Measurements from ENCODE around the gene RGS13. TPM values are rescaled to one million over a fixed set of nuclear protein-coding genes. Genes with fewer than 3 reads are reported as not detected.
A peak's percentile ranks its signal among the peaks of the same experiment; 100 is the strongest.
"Not testable (repeated sequence)": the region's sequence is repeated elsewhere in the genome, so short reads cannot be mapped to it uniquely, and the experiment has no call there.

RGS13 gene
- total RNA-seq, 1 experiment from 2014 or later, result not detected

DNA sequence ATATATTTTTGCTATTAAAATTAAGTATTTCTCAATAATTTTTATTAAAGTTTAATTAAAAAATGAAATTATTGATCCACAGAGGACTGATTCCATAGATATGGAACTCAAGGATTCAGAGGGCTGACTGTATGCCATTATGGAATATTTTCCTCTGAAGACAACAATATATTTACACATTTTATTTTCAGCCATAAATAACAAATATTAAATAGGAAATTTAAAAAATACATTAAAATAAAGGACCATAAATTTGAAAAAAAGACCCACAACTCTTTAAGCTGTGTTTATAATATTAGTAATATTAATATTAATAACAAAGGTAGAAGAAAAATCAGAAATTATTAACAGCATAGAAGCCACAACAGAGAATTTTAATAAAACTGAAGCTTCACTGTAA is 18.2 kb downstream of the RGS13 start:
- in situ Hi-C loops (cut with HindIII; ENCODE audit: low pct_unique_long_range_greater_than_20kb, low sequenced_read_pairs), result no loop called here

DNA sequence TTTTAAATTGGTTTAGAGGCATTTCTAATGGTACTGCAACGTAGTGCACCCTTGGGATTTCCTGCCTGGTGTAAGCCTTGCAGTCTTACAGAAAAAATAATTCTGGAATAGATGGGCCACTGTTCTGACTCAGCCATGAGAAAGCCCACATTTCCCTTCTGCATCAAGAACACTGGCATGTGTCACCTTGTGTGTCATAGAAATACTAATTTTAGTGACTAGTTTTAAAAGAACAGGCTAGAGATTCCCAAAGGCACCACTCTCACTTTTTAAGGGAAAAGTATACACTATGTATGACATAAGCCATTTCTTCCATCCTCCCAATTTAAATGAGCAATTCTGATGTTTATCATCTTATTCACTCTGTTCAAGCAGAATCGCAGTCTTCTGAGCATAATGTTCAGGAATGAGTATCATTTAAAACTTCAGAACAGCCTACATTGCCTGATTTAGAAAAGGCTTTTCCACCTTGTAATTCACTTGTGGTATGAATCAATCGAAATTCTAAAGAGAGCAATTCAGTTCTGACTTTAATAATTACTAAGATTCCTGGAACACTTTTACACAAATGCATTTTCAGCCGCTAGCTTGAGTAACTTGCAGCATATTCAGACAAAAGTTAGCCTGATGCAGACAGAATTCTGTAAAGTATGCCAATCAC is 18.8 kb downstream of the RGS13 start:
- DNase-seq (ENCODE audit: low read depth, low spot score), result no peak
- in situ Hi-C loops (cut with HindIII; ENCODE audit: low pct_unique_long_range_greater_than_20kb, low sequenced_read_pairs), result no loop called here

More for the DNA sequence above, 18.2 kb downstream of the RGS13 start:
- DNase-seq (ENCODE audit: low read depth, low spot score), result no peak

DNA sequence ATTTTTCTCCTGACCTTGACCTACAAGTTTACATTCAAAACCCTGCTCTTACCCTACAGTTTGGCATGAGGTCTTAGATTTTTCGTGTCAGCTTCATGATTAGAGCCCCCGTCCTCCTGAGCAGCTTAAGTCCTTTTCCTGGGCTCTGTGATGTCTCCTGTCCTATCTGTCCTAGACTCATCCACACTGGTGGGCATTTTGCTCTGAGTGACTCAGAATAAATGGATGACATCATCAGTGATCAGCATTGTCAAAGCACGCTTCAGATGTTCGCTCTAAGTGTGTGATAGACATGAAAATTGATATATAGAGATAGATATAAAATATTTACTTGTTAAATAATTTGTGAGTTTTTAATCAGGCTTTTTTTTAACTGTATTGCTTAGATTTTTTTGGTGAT is 21.8 kb downstream of the RGS13 start:
- no peak for DNase-seq (ENCODE audit: low read depth, low spot score)
- in situ Hi-C loops (cut with HindIII; ENCODE audit: low pct_unique_long_range_greater_than_20kb, low sequenced_read_pairs), result no loop called here

DNA sequence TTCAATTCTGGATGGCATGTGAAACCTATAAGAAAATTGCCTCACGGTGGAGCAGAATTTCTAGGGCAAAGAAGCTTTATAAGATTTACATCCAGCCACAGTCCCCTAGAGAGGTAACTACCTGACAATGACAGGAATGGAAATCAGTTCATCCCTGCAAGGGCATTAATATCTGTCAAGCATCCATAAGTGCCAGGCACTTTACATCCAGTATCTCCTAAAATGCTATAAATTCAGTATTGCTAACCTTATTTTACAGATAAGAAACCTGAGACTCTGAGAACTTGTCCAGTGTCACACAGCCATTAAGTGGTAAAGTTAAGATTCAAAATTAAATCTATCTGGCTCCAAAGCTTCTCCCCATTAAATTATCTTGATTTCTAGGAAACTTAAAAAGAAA is 22.3 kb downstream of the RGS13 start:
- no peak for DNase-seq (ENCODE audit: low read depth, low spot score)
- in situ Hi-C loops (cut with HindIII; ENCODE audit: low pct_unique_long_range_greater_than_20kb, low sequenced_read_pairs), result no loop called here

DNA sequence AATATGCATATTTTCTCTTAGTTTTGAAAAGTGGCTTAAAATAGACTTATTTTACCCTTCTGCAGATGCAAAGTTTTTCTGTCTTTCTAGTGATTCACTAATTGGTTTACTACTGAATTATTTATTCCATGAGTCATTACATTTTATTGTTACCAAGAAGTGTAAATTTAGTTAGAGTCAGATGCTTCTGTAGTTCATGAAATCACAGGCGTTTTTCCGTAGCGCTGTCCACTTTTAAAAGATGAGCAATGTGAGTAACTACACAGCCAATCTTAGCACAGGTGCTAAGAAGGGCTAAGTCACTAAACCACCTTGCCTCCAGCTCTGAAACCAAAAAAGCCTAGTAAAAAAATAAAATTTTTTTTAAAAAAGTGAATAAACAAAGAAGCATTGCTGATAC is 24.7 kb downstream of the RGS13 start:
- no peak for DNase-seq (ENCODE audit: low read depth, low spot score)
- in situ Hi-C loops (cut with HindIII; ENCODE audit: low pct_unique_long_range_greater_than_20kb, low sequenced_read_pairs), result no loop called here

DNA sequence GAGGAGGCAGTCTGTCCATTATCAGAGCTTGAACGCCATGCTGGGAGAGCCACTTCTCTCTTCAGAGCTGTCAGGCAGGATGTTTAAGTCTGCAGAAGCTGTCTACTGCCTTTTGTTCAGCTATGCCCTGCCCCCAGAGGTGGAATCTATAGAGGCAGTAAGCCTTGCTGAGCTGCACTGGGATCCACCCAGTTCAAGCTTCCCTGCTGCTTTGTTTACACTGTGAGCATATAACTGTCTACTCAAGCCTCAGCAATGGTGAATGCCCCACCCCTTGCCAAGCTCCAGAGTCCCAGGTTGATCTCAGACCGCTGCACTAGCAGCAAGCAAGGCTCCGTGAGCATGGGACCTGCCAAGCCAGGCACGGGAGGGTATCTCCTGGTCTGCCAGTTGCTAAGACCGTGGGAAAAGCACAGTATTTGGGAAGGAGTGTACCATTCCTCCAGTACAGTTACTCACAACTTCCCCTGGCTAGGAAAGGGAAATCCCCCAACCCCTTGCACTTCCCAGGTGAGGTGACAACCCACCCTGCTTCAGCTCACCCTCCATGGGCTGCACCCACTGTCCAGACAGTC is 32.5 kb downstream of the RGS13 start:
- no peak for DNase-seq (ENCODE audit: low read depth, low spot score)
- in situ Hi-C loops (cut with HindIII; ENCODE audit: low pct_unique_long_range_greater_than_20kb, low sequenced_read_pairs), result no loop called here

- in situ Hi-C loops (cut with HindIII; ENCODE audit: low pct_unique_long_range_greater_than_20kb, low sequenced_read_pairs), result no loop called here
- DNase-seq (ENCODE audit: low read depth, low spot score), result no peak
Measured at GRCh38 chr1:192669174-192669573, 33.2 kb downstream of the RGS13 start.

GRCh38 chr1:192675716-192676115 is 39.8 kb downstream of the RGS13 start:
- DNase-seq (ENCODE audit: low read depth, low spot score), result no peak
- in situ Hi-C loops (cut with HindIII; ENCODE audit: low pct_unique_long_range_greater_than_20kb, low sequenced_read_pairs), result no loop called here

DNA sequence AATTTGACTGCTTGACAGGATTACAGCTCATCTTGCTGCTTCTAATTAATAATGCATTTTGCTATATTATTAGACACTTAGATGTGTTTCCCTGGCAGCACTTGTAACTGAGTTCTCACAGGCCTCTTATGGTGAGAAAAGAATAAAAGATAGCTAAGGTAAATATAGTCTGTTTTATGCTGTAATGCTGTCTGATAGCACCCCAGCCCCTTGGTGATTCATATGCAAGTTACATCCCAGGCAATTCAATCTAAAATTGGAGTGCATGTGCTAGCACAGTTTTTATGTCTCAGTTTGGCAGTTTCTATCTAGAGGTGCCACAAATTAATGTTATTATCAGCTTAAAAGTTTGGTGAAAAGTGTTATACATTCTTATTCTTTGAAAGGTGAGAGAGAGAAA is 42.2 kb downstream of the RGS13 start:
- no peak for DNase-seq (ENCODE audit: low read depth, low spot score)
- in situ Hi-C loops (cut with HindIII; ENCODE audit: low pct_unique_long_range_greater_than_20kb, low sequenced_read_pairs), result no loop called here

- DNase-seq (ENCODE audit: low read depth, low spot score), result no peak
- in situ Hi-C loops (cut with HindIII; ENCODE audit: low pct_unique_long_range_greater_than_20kb, low sequenced_read_pairs), result no loop called here
Measured at GRCh38 chr1:192682335-192682734, 46.4 kb downstream of the RGS13 start.

DNA sequence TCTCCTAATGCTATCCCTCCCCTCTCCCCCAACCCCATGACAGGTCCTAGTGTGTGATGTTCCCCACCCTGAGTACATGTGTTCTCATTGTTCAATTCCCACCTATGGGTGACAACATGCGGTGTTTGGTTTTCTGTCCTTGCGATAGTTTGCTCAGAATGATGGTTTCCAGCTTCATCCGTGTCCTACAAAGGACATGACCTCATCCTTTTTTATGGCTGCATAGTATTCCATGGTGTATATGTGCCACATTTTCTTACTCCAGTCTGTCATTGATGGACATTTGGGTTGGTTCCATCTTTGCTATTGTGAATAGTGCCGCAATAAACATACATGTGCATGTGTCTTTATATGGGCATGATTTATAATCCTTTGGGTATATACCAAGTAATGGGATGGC is 47.1 kb downstream of the RGS13 start:
- in situ Hi-C loops (cut with HindIII; ENCODE audit: low pct_unique_long_range_greater_than_20kb, low sequenced_read_pairs); DNase-seq (ENCODE audit: low read depth, low spot score): not testable (repeated sequence)

GRCh38 chr1:192689459-192689858 is 53.5 kb downstream of the RGS13 start:
- in situ Hi-C loops (cut with HindIII; ENCODE audit: low pct_unique_long_range_greater_than_20kb, low sequenced_read_pairs), result no loop called here
- no peak for DNase-seq (ENCODE audit: low read depth, low spot score)

GRCh38 chr1:192691041-192691440 is 55.1 kb downstream of the RGS13 start:
- no peak for DNase-seq (ENCODE audit: low read depth, low spot score)
- in situ Hi-C loops (cut with HindIII; ENCODE audit: low pct_unique_long_range_greater_than_20kb, low sequenced_read_pairs), result no loop called here

DNA sequence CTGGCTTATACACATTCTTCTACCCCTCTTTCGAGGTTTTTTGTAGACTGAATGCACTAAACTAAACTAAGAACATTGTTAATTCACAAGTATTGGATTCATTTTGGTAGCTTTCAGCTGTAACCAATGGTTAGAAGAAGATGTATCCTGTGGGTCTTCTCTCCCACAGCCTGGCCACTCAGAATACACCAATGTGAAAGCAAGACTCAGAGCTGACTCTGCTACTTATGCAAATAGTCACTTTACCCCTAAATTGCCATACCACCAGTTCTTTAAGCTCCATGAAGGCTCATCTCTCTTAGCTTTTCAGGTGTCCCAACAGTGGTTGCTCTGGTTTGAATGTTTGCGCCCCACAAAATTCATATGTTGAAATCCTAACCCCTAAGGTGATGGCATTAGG is 60.1 kb downstream of the RGS13 start:
- DNase-seq (ENCODE audit: low read depth, low spot score), result no peak
- in situ Hi-C loops (cut with HindIII; ENCODE audit: low pct_unique_long_range_greater_than_20kb, low sequenced_read_pairs), result no loop called here

- no peak for DNase-seq (ENCODE audit: low read depth, low spot score)
- in situ Hi-C loops (cut with HindIII; ENCODE audit: low pct_unique_long_range_greater_than_20kb, low sequenced_read_pairs), result no loop called here
Measured at GRCh38 chr1:192697771-192698170, 61.8 kb downstream of the RGS13 start.

DNA sequence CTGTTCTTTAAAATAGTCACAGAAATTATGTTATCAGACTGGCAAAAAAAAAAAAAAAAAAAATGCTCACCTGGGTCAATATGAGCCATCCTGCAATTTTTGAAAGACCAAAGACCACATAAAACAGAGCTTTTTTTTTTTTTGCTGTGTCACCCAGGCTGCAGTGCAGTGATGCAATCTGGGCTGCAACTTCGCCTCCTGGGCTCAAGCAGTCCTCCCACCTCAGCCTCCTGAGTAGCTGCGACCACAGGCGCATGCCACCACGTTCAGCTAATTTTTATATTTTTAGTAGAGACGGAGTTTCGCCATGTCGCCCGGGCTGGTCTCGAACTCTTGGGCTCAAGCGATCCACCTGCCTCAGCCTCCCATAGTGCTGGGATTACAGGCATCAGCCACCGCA is 62.8 kb downstream of the RGS13 start:
- in situ Hi-C loops (cut with HindIII; ENCODE audit: low pct_unique_long_range_greater_than_20kb, low sequenced_read_pairs), result no loop called here
- no peak for DNase-seq (ENCODE audit: low read depth, low spot score)

DNA sequence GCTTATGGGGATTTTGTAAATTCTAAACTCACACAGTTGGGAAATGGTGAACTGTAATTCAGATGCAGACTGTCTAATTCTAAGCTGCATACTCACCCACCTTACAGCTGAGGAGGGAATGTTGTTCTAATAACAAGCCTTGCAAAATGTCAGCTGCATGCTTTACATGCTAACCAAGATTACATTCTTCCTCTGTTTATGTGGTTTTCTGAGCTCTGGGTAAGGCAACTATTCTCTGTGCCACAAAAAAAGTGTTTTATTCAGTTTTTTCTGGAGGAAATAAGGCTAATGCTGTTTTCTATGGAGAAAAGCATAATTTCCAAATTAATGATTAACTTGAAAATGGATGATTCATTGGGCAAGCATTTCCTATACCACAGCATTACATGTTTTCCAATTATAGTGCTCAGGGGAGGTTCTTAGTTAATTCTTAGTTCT is 64.9 kb downstream of the RGS13 start:
- in situ Hi-C loops (cut with HindIII; ENCODE audit: low pct_unique_long_range_greater_than_20kb, low sequenced_read_pairs), result no loop called here
- peak; percentile 24 for DNase-seq (ENCODE audit: low read depth, low spot score)

DNA sequence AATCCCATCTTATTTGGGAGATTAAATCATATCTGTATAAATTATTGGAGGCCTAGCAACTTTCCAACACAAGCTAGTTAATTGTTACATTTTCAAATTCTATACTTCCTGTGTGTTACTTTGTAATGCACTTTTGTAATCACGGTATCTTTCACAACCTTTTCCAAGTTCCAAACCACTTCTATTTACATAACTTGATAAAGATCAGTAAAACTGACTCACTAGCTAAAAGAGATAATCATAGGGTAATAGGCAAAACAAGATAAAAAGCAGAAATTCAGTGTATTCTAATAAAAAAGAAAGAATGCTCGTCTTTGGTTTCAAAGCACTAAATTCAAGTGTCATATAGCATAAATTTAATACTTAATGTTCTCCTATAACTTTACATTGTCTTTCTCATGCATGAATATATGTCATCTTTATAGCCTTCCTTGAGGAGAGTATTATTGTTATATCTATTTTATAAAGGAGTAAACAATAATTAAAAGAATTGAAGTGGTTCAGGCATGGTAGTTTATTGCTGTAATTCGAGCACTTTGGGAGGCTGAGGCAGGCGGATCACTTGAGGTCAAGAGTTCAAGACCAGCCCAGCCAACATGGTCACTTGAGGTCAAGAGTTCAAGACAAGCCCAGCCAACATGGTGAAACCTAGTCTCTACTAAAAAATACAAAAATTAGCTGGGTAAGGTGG is 66.4 kb downstream of the RGS13 start:
- in situ Hi-C loops (cut with HindIII; ENCODE audit: low pct_unique_long_range_greater_than_20kb, low sequenced_read_pairs), result no loop called here
- DNase-seq (ENCODE audit: low read depth, low spot score), result no peak

Data from SK-MEL-5 (cell line).